GM18517 (cell line): Measurements from ENCODE around the gene SPSB1.

Experiments
- ATAC-seq: cut with Tn5 transposase; IDR thresholded peaks from one replicate; pipeline ENCODE4 v1.9.1; 2021; ENCODE audit warnings: mild to moderate bottlenecking, moderate library complexity; ENCODE audit not compliant: unreplicated experiment

SPSB1 gene

DNA sequence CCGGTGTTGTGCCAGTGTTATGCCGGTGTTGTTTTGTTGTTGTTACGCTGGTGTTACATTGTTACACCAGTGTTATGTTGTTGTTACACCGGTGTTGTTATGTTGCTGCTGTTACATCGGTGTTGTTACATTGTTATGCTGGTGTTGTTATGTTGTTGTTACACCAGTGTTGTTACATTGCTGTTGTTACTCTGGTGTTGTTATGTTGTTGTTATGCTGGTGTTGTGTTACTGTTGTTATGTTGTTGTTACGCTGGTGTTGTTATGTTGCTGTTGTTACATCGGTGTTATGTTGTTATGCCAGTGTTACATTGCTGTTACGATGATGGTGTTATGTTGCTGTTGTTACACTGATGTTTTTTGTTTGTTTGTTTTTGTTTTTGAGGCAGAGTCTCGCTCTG lies 34.1 kb upstream of the SPSB1 start:
- no peak for ATAC-seq

DNA sequence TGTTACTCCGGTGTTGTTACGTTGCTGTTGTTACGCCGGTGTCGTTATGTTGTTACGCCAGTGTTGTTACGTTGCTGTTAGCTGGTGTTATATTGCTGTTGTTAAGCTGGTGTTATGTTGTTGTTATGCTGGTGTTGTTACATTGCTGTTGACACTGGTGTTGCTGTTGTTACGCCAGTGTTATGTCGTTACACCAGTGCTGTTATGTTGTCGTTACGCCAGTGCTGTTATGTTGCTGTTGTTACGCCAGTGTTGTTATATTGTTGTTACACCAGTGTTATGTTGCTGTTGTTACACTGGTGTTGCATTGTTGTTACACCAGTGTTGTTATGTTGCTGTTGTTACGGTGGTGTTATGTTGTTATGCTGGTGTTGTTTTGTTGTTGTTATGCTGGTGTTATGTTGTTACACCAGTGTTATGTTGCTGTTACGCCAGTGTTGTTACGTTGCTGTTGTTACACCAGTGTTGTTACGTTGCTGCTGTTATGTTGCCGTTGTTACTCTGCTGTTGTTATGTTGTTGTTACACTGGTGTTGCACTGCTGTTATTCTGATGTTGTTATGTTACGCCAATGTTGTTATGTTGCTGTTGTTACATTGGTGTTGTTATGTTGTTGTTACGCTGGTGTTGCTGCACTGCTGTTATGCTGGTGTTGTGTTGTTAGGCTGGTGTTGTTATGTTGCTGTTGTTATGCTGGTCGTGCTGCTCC lies 32.5 kb upstream of the SPSB1 start:
- ATAC-seq = no peak

DNA sequence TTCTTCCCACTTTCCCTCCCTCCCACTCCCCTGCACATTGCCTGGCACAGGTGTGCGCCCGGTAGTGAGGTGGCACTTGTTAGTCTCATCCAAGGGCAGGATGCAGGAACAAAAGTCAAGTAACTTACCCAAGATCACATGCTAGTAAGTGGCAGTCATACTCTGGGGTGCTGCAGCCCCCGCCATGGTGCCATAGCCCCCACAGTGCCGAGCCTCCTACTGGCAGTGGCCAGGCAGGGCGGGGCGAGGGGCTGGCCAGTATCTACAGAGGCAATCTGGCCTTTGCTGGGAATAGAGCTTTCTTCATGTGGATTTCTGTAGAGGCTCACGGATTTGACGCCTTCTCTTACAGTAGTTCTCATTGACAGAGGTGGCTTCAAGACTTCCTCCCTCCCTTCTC lies 31.2 kb upstream of the SPSB1 start:
- ATAC-seq = no peak

DNA sequence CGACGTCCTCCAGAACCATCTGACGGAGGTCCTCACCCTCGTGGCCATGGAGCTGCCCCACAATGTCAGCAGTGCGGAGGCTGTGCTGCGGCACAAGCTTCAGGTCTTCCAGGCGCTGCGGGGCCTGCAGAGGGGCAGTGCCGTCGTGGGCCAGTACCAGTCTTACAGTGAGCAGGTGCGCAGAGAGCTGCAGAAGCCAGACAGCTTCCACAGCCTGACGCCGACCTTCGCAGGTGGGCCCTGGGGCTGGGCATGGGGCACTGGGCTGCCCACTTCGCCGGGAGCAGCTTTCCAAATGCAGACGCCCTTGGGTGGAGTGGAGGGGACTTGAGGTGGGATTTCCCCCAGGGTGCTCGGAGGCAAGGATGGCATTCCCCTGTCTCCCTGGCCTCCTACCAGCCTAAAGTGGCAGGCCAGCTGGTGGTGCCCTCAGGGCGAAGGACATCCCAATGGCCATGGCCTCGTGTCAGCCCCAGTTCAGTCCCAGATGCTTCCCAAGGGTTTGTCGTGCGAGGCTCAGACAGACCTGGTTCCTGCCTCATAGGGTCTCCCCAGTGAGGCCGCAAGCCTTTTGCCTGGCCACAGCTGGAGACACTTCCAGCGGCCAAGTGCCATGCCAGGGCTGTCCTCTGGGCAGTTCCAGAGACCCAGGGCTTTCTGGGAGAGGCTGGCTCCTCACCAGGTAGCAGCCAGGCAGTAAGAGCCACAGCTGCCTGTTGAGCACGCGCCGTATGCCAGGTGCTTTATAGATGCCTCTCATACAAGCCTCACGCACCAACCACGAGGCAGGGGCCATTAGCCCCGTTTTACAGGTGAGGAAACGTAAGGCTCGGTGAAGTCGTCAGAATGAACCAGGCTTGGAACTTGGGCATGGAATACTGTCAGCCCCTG lies 30.4 kb upstream of the SPSB1 start:
- no peak for ATAC-seq

DNA sequence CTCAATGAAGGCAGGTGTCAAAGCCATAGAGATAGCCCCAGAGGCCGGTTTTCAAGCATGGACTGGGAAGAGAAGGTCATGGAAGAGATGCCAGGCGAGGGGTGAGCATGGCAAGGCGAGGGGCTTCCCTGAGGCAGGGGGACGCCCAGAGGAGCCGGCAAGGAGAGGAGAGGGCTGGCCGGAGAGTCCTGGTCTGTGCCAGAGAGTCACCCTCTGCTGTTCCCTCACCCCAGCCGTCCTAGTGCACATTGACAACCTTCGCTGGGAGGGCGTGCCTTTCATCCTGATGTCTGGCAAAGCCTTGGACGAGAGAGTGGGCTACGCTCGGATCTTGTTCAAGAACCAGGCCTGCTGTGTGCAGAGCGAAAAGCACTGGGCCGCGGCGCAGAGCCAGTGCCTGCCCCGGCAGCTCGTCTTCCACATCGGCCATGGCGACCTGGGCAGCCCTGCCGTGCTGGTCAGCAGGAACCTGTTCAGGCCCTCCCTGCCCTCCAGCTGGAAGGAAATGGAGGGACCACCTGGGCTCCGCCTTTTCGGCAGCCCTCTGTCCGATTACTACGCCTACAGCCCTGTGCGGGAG lies 29.3 kb upstream of the SPSB1 start:
- ATAC-seq = no peak

DNA sequence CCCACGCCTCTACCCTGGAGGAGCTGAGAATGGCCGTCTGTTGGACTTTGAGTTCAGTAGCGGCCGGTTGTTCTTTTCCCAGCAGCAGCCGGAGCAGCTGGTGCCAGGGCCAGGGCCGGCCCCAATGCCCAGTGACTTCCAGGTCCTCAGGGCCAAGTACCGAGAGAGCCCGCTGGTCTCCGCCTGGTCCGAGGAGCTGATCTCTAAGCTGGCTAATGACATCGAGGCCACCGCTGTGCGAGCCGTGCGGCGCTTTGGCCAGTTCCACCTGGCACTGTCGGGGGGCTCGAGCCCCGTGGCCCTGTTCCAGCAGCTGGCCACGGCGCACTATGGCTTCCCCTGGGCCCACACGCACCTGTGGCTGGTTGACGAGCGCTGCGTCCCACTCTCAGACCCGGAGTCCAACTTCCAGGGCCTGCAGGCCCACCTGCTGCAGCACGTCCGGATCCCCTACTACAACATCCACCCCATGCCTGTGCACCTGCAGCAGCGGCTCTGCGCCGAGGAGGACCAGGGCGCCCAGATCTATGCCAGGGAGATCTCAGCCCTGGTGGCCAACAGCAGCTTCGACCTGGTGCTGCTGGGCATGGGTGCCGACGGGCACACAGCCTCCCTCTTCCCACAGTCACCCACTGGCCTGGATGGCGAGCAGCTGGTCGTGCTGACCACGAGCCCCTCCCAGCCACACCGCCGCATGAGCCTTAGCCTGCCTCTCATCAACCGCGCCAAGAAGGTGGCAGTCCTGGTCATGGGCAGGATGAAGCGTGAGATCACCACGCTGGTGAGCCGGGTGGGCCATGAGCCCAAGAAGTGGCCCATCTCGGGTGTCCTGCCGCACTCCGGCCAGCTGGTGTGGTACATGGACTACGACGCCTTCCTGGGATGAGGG lies 28.5 kb upstream of the SPSB1 start:
- no peak for ATAC-seq

DNA sequence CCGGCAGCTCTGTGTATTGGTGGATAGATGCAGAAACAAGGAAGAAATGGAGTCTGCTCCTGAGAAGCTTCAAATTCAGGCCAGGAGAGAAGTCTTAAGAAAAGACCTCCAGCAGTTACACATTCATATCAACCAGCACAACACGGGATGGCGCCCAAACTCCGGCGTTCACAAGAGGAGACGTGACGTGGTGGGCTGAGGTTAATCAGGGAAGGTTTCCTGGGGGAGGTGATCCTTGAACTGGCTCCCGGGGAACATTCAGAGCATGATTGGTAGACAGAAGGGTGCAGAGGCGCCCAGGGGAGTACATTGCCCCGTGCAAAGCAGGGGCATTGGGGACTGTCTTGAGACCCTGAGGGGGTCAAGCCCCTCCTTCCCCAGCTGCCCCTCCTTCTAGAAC lies 27.7 kb upstream of the SPSB1 start:
- ATAC-seq = no peak

DNA sequence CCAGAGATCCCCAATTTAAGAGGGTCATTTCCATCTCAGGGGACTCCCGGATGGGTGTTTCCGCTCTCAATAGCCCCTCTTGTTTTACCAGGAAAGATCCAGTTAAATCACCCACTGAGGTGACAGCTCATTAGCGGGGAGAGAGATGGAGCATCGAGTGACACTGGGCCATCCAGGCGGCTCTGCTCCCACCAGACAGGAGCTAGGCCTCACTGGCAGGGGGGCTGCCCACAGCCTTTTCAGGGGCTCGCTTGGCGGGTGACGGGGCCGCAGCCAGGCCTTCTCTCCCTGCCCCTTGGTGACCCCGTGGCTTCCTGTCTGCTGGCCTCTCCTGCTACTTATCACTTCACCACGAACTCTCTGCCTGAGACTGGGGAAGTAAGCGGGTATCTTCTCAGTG lies 26.7 kb upstream of the SPSB1 start:
- ATAC-seq = no peak

DNA sequence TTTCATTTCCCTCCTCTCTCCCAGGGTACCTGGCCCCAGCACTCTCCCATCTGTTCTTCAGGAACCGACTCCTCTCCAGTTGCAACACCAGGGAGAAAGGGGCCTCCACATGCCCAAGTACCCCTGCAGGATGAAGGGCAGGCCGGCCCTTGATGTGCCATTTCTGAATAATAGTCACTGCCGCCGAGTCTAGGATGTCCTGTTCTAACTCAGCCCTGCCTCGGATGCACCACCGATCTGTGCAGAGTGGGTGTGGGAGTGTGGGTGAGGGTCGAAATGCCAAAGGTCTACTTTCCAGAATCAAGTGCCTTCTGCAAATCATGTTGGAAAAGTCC lies 25.4 kb upstream of the SPSB1 start:
- no peak for ATAC-seq

DNA sequence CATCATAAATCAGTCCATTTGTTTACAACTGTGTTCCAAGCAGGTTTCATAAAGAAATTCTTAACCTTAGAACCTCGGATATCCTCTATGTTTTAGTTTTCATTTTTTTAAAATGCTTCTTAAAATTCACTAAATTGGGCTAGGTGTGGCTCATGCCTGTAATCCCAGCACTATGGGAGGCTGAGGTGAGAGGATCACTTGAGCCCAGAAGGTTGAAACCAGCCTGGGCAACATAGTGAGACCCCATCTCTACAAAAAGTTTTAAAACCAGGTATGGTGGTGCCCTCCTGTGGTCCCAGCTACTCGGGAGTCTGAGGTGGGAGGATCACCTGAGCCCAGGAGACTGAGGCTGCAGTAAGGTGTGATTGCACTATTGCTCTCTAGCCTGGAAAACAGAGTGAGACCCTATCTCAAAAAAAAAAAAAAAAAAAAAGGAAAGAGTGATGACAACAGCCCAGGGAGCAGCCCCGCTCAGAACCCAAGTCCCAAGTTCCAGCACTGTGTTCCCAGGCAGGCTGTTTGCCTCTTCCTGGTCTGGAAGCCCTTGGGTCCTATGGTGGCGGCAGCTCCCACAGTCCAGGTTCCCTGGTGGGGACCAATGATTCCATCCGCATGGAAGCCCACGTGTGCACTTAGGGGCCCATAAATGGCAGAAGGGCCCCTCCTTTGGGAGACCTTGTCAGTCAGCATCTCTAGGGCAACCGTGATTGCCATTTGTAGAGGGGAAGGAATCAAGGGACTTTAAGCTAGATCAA lies 24.7 kb upstream of the SPSB1 start:
- ATAC-seq = no peak

DNA sequence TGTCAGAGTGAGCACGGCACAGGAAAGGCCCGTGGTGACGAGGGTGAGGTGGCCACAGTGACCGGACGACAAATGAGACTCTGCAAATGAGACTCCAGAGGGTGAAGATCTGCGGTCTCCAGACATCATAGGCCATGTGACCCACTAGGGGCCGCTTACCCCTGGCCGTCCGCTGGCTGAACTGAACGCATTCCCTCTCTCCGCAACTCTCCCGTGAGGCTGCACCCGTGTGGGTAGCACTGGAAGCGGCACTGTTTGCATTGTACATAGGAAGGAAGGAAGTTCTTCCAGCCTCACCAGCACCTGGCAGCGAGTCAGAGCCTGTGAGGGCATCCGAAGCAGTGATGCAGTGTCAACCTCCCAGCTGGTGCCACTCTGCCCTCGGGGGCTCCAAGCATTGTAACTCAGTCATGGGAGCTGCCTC lies 23.6 kb upstream of the SPSB1 start:
- ATAC-seq = no peak

DNA sequence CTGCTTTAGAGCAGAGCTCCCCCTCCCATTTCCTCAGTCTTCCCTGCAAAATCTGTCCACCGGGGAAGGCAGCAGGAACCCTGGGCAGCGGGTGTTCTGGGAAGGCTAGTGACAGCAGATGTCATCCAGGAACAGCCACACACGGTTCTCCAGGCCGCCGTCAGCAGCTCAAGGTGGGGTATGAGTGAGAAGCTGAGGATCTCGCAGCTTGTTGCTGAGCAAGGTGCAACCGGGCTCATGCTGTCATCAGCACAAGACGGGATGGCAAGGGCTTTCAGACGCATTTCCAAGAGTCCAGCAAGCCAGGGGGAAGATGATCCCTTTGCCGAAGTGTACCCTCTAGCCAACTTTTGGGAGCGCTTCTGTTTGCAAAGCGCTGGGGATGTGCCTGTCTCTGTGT lies 23.0 kb upstream of the SPSB1 start:
- ATAC-seq = no peak

DNA sequence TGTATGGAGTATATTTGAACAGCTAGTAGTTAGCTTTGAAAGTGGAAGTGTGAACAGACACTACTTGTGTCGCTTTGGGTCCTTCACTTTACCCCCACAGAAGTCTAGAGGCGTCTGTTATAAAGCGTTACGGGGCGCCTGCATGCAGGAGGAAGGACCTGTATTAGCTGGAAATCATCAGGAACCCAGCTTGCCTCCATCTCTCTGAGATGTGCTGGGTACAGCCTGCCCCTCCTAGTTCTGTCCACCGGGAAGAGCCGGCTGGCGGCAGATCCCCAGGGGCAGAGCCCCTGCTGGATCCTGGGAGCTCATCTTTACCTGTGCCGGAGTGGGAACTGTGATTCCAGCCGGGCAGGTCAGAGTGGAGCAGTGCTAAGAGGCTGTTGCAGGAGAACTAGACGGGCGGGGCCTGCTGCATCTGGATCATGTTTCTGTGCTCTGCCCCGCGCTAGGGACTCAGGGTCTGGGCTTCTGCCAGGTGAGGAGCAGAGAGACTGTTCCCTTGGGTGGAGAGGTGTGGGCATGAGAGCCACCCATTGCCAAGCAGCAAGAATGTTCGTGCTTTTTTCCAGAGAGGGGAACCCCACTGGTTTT lies 22.3 kb upstream of the SPSB1 start:
- no peak for ATAC-seq

DNA sequence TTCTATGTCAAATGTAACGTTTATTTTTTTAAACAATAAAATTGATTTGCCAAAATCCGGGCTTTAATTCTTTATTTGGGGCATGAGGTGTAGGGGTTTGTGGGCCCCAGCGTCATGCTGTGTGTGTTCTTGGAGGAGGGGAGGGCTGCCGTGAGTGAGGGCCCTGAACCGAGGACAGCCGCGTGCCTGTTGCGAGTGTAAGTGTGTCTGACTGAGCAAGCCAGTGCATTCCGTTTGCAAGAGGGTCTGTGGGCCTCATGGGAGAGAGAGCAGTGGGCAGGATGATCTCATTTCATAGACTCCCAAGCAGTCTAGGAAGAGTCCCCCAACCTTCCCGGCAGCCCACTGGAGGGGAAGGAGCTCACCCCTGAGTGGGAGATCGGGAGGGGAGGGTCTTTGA lies 21.4 kb upstream of the SPSB1 start:
- ATAC-seq = no peak

DNA sequence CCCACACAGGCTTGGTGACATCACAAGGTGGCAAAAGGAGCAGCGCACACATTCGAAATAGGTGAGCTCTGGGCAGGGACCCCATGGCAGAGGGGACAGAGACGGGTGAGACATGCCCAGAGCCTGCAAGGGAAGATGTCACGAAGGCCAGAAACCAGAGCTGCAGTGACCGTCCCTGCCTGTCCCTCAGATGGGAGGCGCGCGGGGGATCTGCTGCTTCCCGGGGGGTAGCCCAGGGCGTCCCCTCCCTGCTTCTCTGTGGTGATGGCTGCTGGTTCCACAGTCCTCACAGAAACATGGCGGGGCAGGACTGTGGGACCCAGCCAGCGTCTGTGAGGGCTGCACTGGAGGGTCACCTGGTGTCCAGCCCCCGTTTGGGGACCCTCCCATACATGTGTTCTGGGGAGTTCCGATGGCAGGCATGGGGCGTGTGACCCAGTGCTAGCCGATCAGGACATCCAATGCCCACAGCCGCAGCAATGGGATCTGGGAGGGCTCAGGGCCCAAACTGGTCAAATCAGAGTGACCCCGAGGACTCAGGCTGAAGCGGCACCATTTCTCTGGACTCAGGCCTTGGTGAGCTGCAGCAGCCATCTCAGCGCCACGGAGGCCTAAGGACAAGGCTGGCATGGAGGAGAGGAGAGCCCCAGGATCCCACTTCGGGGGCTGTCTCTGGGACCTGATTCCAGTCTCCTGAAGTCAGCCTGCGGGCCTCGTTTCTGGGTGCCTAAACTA lies 20.7 kb upstream of the SPSB1 start:
- no peak for ATAC-seq

DNA sequence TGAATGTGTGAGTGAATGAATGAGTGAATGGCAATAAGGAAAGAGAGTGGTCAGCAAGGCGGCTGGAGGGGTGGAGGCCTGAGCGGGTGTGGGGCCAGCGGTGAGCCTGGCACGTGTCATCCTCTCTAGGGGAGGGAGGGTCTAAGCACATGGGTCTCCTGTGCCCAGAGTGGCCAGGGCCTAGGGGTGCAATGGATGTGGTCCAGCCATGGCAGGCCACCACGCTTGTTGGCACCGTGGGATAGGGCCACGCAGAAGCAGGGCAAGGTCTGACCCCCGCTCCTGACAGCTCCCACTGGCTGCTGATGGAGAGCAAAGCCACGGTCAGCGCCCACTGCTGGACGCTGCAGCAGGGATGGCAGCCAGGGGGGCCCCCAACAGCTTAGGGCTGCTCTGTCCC lies 19.5 kb upstream of the SPSB1 start:
- no peak for ATAC-seq

DNA sequence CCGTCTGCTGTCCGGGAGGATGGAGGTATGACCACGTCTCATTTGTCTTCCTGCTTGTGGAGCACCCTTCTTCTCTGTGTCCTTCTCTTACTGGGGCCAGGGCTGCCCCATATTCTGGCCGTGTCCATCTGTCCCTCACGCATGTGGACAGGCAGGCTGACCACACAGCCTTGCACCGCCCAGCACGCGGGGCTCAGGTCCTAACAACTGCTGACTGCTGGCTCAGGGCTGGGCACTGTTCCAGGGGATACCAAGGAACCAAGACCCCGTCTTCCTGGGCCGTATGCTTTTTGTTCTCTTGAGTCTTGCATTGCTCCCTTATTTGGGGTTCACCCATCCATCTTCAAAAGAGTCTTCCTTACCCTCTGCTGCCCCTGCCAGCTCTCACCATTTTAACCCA lies 17.5 kb upstream of the SPSB1 start:
- no peak for ATAC-seq

DNA sequence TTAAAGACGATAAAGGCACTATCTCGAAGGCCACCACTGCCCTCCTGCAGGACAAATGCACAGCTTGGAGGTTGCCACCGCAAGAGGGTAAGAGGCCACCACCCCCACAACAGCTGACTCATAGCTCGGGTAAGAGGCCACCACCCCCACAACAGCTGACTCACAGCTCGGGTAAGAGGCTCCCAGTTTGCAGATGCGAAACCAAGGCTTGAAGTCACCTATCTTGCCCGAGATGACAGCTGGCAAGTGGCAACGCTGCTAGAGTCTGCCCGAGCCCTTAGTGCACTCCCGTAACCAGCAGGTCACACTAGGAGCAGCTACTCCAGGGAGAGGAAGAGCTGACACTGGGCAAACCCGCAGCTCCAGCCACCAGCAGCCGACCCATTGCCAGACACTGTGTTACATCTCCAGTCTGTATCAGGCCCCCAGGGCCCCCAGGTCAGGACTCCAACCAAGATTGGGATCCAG lies 17.1 kb upstream of the SPSB1 start:
- peak; percentile 79 for ATAC-seq

DNA sequence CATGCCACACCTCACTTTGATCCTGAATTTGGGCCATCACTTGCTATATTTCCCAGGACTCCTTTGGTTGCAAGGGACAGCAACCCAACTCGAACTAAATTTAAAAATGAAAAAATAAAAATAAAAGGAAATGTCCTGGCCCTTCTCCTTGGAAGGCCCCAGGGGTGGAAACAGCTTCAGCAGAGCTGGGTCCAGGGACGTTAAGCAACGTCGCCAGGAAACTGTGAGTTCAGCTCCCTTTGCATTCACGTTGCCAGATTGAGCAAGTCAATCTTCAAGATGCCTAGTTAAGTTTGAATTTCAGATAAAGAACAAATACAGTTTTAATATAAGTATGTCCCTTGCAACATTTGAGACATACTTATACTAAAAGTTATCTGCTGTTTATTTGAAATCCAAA lies 14.6 kb upstream of the SPSB1 start:
- no peak for ATAC-seq
